ENCODE results near the gene NSF.

The NSF gene

DNA sequence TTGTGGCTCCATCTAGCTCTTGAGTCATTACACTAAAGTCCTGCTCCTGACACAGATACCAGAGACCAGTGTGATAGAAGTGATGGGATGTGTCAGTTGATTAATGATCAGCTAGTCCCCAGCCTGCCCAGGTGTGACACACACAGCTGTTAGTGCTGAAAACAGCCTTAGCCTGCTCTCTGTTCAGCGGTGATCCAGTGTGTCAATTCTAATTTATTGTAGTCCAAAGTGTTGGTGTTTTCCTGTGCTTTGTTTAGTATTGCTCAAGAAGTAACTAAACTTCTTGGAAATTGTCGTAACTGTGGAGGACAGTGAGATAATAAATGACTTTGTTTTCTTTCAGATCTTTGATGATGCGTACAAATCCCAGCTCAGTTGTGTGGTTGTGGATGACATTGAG, 135.7 kb downstream of the NSF start:
- Mint-ChIP-seq H3K27ac (no peak overlapping the region), H3K4me3 (no peak overlapping the region), H3K4me1 (no peaks in the 10 kb centered on the region), H3K9me3 (no peaks in the 10 kb centered on the region), H3K36me3 (peaks cover 32% of the 10 kb centered on the region)
- ATAC-seq = no peak
- no peak for DNase-seq (ENCODE audit: low spot score in 2 of 2)

DNA sequence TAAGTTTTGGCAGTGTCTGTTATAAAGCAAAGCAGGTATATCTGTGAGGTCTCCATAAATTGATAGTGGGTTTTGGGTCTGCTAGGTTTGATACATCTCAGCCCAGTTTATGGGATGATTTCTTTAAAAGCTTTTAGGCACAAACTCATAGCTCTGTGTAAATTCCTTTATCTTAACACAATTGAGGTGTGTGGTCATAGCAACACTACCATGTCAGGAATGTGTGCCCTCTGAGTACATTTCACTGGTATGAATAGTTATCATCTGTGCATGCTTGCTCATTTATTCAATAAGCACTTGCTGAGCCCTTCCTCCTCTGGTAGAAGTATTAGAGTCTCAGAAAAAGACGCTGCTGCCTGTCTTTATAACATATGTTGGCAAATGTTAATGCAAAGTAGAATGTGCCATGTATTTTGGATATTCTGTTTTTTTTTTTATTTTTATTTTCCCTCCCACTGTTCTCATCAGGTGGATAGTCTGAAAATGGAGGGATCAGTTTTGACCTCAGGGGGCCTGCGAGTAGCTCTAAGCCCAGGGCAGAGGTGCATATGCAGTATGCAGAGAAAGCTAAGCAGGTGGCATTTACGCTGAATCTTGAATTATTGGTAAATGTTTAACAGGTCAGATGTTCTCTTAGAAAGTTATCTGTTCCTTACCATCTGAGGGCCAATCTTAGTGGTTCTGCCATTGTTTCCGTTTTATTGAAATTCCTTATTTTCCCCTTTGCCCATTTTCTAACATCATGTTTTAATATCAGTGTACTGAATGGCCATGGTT, 137.3 kb downstream of the NSF start:
- H3K36me3 Mint-ChIP-seq = peaks cover 44% of the 10 kb centered on the region
- H3K4me3 Mint-ChIP-seq = no peak overlapping the region
- DNase-seq (ENCODE audit: low spot score in 2 of 2) = no peak
- no peak for ATAC-seq
- no peaks in the 10 kb centered on the region for H3K4me1 Mint-ChIP-seq
- no peak overlapping the region for H3K27ac Mint-ChIP-seq
- H3K9me3 Mint-ChIP-seq = no peaks in the 10 kb centered on the region

DNA sequence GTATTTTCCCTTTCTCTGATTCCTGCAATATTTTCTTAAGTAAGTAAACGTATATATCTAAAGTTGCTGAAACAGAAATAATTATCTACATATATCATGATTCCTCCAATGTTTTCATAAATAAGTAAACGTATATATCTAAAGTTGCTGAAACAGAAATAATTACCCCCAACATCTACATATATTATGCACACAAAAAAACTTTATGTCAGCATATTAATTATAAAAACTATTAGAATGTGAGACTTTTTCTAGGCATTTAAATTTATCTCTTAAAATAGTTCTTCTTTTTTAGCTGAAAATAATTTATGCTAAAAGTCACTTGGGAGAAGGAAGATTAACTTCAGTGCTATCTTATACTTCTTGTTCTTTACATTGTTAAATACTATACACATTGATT, 139.6 kb downstream of the NSF start:
- Mint-ChIP-seq H3K9me3 (no peaks in the 10 kb centered on the region), H3K4me3 (no peak overlapping the region), H3K27ac (no peak overlapping the region), H3K36me3 (peaks cover 45% of the 10 kb centered on the region), H3K4me1 (no peaks in the 10 kb centered on the region)
- DNase-seq (ENCODE audit: low spot score in 2 of 2) (no peak), ATAC-seq (no peak)

DNA sequence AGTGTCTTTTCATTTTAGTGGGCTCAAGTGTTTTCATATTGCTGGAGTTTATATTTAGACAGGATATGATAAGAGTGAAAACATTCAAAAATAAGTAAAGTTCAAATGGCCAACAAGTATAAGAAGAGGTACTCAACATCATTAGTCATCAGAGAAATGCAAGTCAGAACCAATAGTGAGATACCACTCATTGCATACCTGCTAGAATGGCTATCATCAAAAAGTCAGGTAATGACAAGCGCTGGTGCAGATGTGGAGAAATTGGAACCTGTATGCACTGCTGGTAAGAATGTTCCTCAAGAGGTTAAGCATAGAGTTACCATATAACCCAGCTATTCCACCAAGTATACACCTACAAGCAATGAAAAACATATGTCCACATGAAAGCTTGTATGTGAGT, 140.2 kb downstream of the NSF start:
- no peak overlapping the region for H3K4me3 Mint-ChIP-seq
- DNase-seq (ENCODE audit: low spot score in 2 of 2) = no peak
- H3K9me3 Mint-ChIP-seq = no peaks in the 10 kb centered on the region
- H3K27ac Mint-ChIP-seq = peak overlapping the region; percentile 23
- H3K4me1 Mint-ChIP-seq = no peaks in the 10 kb centered on the region
- H3K36me3 Mint-ChIP-seq = peaks cover 45% of the 10 kb centered on the region
- ATAC-seq = no peak

DNA sequence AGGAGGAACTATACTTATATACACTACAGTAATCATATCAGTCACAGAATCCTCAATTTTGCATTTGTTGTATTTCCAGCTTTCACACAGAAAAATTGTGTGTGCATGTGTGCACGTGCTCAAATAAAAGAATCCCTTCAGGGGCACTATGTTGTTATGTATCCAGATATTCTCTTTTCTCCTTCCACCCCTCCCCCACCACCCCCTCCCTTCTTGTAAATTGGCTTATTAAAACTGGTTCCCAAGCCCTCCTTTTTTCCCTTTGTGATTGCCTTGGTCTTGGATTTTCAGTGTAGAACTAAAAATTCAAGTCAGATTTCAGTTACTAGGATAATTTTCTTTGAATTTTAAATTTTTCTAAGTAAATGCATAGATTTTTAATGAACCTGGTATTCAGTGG, 141.7 kb downstream of the NSF start:
- DNase-seq (ENCODE audit: low spot score in 2 of 2) (no peak), ATAC-seq (no peak)
- H3K27ac Mint-ChIP-seq = no peak overlapping the region
- H3K36me3 Mint-ChIP-seq = peaks cover 45% of the 10 kb centered on the region
- no peaks in the 10 kb centered on the region for H3K9me3 Mint-ChIP-seq
- no peaks in the 10 kb centered on the region for H3K4me1 Mint-ChIP-seq
- H3K4me3 Mint-ChIP-seq = no peak overlapping the region

DNA sequence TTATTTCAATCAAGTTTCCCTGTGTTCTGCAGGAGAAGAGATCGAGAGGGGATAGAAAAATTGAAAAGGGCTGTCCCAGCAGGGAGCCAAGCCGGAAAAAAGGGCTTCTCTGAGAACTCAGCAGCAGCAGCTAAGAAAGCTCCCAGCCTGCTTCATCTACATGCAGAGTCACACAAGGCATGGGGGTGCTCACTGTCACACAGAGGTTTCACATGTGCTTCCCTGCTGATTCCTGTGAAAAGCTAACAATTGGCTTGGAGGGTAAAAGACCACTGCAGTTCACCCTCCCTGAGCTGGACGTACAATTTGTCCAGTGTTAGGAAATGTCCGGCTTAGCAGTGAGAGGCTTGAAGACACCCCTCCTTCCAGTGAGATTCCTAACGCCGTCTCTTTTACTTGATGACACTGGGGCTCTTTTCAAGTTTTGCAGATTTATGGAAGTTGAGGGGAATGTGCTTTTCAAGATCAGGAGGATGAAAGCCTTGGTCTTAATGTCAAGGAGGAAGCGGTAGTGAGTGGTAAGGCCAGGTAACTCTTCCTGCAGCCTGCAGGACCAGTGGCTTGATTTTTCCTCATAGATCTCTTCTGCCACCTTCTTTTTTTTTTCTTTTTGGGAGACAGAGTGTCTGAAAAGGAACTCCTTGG, 142.4 kb downstream of the NSF start:
- Mint-ChIP-seq H3K27ac (no peak overlapping the region), H3K4me1 (no peaks in the 10 kb centered on the region), H3K4me3 (no peak overlapping the region), H3K36me3 (peaks cover 42% of the 10 kb centered on the region), H3K9me3 (no peaks in the 10 kb centered on the region)
- ATAC-seq (no peak), DNase-seq (ENCODE audit: low spot score in 2 of 2) (no peak)

DNA sequence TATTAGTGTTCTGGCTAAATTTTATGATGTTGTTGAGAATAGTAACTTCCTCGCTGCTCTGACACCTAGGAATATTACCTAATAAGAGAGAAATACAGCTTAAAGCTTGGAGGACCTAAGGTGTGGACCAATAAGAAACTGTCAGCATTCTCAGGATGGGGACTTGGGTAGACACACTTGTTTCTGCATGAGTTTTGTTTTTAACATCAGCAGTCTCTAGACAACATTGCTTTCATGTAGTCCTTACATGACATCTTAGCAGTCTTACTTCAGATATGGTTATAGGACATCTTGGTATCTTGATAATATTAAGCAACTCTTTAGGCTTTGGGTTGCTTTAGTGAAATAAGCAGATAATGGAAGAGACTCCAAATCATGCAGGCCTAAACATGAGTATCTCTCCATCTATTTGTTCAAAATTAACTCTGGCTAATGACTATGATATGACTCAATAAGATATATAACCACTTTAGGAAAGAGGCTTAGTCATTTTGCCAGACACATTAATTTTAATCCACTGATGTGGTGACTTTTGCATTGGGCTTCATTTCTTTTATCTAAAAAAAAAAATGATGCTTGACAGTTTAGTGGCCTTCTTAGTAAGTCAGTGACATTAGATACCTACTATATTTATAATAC, 143.5 kb downstream of the NSF start:
- Mint-ChIP-seq H3K4me1 (no peaks in the 10 kb centered on the region), H3K36me3 (peaks cover 31% of the 10 kb centered on the region), H3K9me3 (no peaks in the 10 kb centered on the region), H3K27ac (no peak overlapping the region), H3K4me3 (no peak overlapping the region)
- DNase-seq (ENCODE audit: low spot score in 2 of 2) (no peak), ATAC-seq (no peak)

DNA sequence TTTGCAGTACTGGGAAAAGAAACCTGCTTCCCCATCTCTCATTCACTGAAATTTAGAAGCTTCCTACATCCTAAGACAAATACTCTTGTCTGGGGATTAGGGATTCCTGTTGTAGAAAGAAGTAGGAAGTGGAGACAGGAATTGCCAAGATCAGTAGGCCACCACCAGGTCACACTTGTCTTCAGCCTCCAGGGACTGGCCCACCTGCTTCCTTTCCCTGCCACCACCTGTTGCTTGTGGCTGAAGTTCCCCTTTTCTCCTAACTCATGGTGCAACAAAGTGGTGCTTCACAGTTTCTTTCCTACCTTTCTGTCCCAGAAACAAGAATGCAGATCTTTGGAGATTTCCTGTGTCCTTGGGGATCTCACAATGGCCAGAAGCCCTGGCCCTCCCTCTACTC, 145.6 kb downstream of the NSF start:
- Mint-ChIP-seq H3K4me1 (no peaks in the 10 kb centered on the region), H3K36me3 (peaks cover 14% of the 10 kb centered on the region), H3K9me3 (no peaks in the 10 kb centered on the region), H3K27ac (no peak overlapping the region), H3K4me3 (no peak overlapping the region)
- DNase-seq (ENCODE audit: low spot score in 2 of 2) (no peak), ATAC-seq (no peak)

DNA sequence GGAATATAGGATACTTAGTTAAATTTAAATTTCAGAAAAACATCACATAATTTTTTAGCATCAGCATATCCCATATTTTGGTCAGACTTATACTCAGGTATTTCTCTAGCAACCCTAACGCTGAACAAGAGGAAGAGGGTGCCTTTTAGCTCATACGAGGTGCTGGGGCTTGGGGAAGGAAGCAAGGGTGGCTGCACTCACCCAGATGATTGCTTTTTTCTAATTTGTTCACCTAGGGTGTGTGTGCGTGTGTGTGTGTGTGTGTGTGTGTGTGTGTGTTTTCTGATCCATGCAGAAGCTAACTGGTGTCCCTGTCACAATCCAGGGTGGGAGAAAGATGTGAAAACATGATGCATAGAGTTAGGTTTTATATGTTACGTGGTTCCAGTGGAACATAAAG, 146.9 kb downstream of the NSF start:
- Mint-ChIP-seq H3K4me1 (no peaks in the 10 kb centered on the region), H3K36me3 (peaks cover 5% of the 10 kb centered on the region), H3K27ac (no peak overlapping the region), H3K9me3 (no peaks in the 10 kb centered on the region), H3K4me3 (no peak overlapping the region)
- no peak for DNase-seq (ENCODE audit: low spot score in 2 of 2)
- ATAC-seq = no peak

DNA sequence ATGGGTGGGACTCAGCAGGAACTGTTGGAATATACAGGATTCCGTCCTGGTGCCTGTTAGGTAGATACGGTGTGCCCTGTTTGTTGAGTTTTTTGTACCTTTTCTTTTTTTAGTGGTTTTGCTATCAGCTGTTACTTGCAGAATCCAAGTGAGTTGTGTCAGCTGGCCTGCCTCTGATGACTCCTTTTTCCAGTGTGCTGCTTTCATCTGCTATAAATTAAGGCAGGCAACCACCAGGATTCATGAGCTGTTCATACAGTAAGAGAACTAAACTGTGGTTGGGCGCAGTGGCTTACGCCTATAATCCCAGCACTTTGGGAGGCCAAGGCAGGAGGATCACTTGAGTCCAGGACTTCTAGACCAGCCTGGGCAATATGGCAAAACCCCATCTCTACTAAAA, 148.1 kb downstream of the NSF start:
- H3K9me3 Mint-ChIP-seq = no peaks in the 10 kb centered on the region
- no peak overlapping the region for H3K27ac Mint-ChIP-seq
- ATAC-seq (no peak), DNase-seq (ENCODE audit: low spot score in 2 of 2) (no peak)
- no peaks in the 10 kb centered on the region for H3K36me3 Mint-ChIP-seq
- no peaks in the 10 kb centered on the region for H3K4me1 Mint-ChIP-seq
- H3K4me3 Mint-ChIP-seq = no peak overlapping the region

DNA sequence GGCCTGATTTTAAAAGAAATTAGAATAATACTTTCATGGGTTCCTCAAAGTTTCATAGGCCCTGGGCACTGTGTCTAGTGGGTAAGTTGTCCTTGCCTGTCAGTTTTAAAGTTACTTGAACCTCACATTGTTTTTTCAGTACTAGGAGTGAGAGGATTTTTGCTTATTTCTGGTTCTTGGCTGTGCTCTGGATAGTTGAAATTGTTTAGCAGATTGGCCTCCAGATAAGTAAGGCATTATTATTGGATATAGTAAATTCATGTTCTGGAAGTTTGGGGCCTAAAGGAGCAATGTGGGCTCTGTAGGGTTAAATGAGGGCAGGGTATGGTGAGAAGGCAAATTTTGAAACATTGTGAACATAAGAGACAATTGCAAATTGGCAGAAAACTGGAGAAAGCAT, 149.5 kb downstream of the NSF start:
- no peaks in the 10 kb centered on the region for H3K36me3 Mint-ChIP-seq
- no peaks in the 10 kb centered on the region for H3K9me3 Mint-ChIP-seq
- no peaks in the 10 kb centered on the region for H3K4me1 Mint-ChIP-seq
- no peak for ATAC-seq
- H3K4me3 Mint-ChIP-seq = no peak overlapping the region
- DNase-seq (ENCODE audit: low spot score in 2 of 2) = no peak
- H3K27ac Mint-ChIP-seq = no peak overlapping the region

DNA sequence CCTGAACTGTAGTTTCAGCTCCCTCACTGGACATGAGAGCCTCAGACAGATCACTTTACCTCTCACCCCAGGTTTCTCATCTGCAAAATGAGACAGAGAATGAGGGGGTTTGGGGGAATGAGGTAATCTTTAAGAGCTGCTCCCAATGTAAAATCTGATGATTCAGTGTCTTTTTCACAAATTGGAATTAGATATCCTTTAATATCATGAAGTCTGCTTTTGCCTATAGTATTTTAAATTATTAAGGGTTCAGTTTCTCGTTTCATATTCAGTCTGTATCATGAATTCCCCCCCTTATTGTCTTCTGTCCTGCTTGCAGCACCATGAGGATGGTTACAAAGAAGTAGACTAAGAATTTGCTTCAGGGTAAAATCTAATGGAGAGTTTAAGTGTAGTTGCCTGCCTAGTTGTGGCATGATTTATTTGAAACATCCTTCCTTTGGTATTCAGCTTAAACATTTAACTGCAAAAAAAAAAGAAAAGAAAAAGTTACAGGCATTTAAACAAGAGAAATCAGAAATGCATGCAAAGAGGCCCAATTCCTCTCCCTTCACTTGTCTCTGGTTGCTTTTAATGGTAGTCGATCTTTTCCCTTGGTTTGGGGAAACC, 150.8 kb downstream of the NSF start:
- H3K4me1 Mint-ChIP-seq = no peaks in the 10 kb centered on the region
- ATAC-seq (no peak), DNase-seq (ENCODE audit: low spot score in 2 of 2) (no peak)
- no peak overlapping the region for H3K27ac Mint-ChIP-seq
- no peak overlapping the region for H3K4me3 Mint-ChIP-seq
- no peaks in the 10 kb centered on the region for H3K9me3 Mint-ChIP-seq
- H3K36me3 Mint-ChIP-seq = no peaks in the 10 kb centered on the region

DNA sequence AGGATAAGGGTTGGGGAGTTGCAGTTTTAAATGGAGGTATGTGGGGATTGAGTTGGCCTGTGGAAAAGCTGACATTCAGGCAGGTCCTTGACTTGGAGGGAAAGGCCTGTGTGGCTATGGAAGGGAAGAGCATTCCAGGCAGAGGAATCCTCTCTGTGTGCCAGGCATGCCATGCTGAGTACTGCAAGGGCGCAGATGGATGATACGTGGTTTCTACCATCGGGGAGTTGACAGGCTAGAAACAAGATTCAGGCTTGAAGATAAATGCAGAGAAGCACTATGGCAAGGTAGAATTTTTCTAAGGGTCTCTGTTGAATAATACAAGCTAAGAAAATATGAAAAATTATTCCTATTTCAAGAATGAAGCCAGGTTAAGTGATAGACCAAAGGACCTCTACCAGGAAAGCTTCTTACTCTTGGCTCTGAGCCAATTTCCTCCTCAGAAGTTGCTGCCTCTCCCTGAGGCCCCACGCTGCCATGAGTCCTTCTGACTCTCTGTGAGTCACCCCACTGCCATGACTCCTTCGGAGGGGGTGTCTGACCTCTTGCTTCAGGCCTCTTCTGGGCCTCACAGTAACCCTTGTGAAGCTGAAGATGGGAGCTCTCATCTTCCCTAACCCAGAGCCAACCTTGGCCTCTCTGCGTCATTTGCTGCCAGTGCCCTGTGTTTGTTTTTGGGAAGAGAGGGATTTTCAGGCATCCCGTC, 152.2 kb downstream of the NSF start:
- DNase-seq (ENCODE audit: low spot score in 2 of 2) = no peak
- ATAC-seq = peak; percentile 69
- H3K27ac Mint-ChIP-seq = peak overlapping the region; percentile 21
- no peaks in the 10 kb centered on the region for H3K36me3 Mint-ChIP-seq
- no peaks in the 10 kb centered on the region for H3K9me3 Mint-ChIP-seq
- H3K4me3 Mint-ChIP-seq = no peak overlapping the region
- H3K4me1 Mint-ChIP-seq = no peaks in the 10 kb centered on the region

DNA sequence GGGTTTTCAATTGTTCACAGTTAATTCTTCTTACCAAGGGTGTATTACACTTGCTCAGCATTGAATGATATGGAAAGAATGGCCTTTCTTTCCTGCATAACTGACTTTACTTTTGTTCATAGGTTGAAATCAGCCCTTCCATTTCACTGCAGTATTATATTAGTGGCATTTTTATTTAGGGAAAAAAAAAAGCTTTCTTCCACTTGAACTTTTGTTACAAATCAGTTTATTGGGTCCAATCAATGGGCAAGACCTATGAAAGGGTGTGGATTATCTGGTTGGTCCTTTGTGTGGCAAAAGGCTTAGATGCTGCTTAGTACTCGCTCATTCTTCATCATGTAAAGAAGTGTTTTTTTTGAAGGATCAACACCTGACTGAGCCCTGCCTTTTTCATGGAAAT, 154.0 kb downstream of the NSF start:
- no peak overlapping the region for H3K4me3 Mint-ChIP-seq
- DNase-seq (ENCODE audit: low spot score in 2 of 2) = no peak
- no peaks in the 10 kb centered on the region for H3K9me3 Mint-ChIP-seq
- H3K4me1 Mint-ChIP-seq = no peaks in the 10 kb centered on the region
- H3K36me3 Mint-ChIP-seq = peaks cover 2% of the 10 kb centered on the region
- no peak overlapping the region for H3K27ac Mint-ChIP-seq
- ATAC-seq = no peak

DNA sequence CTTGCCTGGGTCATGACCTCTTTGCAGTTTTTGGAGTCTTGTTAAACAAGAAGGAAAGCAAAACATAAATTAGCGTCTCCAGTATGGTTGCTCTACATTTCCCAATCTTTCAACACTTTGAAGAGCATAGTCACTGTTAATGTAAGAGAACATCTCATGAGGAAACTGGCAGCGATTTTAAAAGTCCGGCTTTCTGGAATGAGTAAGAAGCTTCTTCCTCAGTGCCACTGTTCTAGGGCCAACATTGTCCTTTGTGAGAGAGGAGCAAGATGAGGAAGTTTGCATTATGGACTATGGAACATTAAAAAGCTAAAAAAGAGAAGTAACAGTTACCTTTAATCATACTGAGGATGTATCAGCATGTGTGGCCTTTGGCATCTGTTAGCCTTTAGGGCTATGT, 154.9 kb downstream of the NSF start:
- Mint-ChIP-seq H3K4me3 (no peak overlapping the region), H3K9me3 (no peaks in the 10 kb centered on the region), H3K4me1 (no peaks in the 10 kb centered on the region), H3K27ac (no peak overlapping the region), H3K36me3 (peaks cover 11% of the 10 kb centered on the region)
- DNase-seq (ENCODE audit: low spot score in 2 of 2) = no peak
- ATAC-seq = no peak
